Dermis microvascular lymphatic vessel endothelial cell (primary cell): Measurements from ENCODE around the gene GGPS1. TPM values are rescaled to one million over a fixed set of nuclear protein-coding genes. Genes with fewer than 3 reads are reported as not detected.

ENCODE experiments used
- total RNA-seq: library from RNA; depleted of rRNA; stranded (reverse); fragments of >200 nt; gene quantifications from 2 replicates; pipeline ENCODE4 v1.2.1, GENCODE V29; 2014

The GGPS1 gene
- total RNA-seq, 1 donor from 2014 or later, result 10.4 TPM

Other genes with a start within 250 kb of the GGPS1 start
- gene TOMM20, start 199.7 kb upstream of the GGPS1 start, total RNA-seq, result 73.6 and 92.5 TPM in 2 replicates
- 27.3 and 32.3 TPM in 2 replicates for gene RBM34, start 167.3 kb upstream of the GGPS1 start, total RNA-seq
- gene ARID4B, start 391 bp upstream of the GGPS1 start, total RNA-seq, result 29.8 and 44.1 TPM in 2 replicates
- 10.9 and 12.3 TPM in 2 replicates for gene TBCE, start 38.9 kb downstream of the GGPS1 start, total RNA-seq
- 35.8 and 43.9 TPM in 2 replicates for gene B3GALNT2, start 175.9 kb downstream of the GGPS1 start, total RNA-seq